ENCODE measurements around the gene RUNDC1.

DNA sequence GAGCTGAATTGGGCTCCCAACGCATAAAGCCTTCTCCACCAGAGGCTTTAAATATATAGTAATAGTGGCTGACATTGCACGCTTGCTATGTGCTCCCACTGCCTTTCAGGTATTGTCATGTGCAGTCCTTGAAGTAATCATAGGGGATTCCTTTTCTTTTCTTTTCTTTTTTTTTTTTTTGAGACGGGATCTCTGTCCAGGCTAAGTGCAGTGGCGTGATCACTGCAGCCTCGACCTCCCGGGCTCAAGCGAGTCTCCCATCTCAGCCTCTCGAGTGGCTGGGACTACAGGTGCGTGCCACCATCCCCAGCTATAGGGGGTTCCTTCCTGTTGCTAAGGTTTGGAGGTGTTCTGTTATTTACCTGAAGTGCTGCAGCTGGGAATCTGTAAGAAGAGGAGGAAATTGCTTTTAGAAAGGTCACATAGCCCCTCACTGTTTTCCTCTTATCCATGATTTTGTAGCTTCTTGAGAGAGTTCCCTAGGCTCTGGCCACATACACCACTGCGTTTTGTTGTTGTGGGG, 18.7 kb downstream of the RUNDC1 start:
- TF ChIP-seq YY1 (IDR thresholded peaks at IDR 0.05; ENCODE audit: insufficient read depth, insufficient read length) (no peak), ZNF274 (IDR thresholded peaks at IDR 0.05; ENCODE audit: low read depth, low read length) (no peak)

Measured in NT2/D1 (cell line).